Stimulated activated CD8-positive, alpha-beta memory T cell treated with anti-CD3 and anti-CD28 coated beads, Interleukin-4, amount 100 ng/mL, for 48 hours (primary cell): ENCODE data around the gene MORF4L2.

ENCODE experiments used
- DNase-seq: peaks from one replicate; pipeline ENCODE4 v3.0.0-alpha.2; 2020

The MORF4L2 gene

DNA sequence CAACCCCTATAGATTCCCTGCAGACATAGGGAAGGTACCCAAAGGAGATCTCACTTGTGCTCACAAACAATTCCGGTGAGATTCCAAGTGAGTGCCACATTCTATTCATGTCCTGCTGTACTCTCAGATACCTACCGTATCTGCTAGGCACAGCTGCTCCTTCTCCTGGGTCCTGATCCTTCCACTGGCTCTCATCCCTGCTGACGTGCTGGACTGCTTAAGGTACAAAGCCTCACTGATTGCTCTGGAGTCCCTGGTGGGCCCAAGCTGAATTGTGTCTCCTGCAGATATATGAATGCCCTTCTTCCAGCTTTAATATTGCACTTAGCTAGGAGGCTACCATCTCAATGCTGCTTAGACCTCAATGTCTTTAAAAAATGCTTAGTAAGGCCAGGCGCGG lies 55.4 kb downstream of the MORF4L2 start:
- no peak for DNase-seq

GRCh38 chrX:103630171-103630511 lies 56.4 kb downstream of the MORF4L2 start:
- no peak for DNase-seq

GRCh38 chrX:103629318-103630170 lies 57.0 kb downstream of the MORF4L2 start:
- DNase-seq, result peak; percentile 36

- DNase-seq, result peak; percentile 54
Observed at GRCh38 chrX:103628386-103629317, 57.8 kb downstream of the MORF4L2 start, which contains the start of gene TCEAL1. Gene TCEAL1, plus strand, starts transcription at chrX:103628975. Its CDS starts 942 bp downstream, at chrX:103629917.

- DNase-seq, result no peak
Observed at GRCh38 chrX:103626855-103627254, 59.6 kb downstream of the MORF4L2 start.
